GM19240 (cell line): ENCODE data around the gene SEC14L2.

Source experiments
- DNase-seq: peaks from one replicate; pipeline ENCODE4 v3.0.0; 2011; ENCODE audit warnings: low spot score; ENCODE audit not compliant: insufficient read length

Gene SEC14L2

DNA sequence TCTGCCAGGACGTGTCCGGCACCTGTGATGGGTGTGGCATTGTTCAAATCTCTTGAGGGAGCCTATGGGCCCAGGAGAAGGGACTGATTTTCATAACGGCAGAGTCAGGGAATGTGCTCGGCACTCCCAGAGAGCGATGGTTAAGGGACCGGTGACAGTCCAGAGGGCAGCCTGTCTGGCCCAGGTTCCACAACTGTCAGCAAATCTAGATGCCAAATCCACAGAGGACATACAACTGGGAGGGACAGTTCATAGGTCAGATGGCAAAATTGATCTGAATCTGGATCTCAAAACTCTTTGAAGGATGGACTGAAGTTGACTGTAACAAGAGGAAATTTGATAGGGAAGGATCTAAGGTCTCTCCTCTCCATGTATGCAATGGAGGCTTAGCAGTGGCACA, 7.5 kb downstream of the SEC14L2 start:
- DNase-seq, result no peak

- DNase-seq, result no peak
Measured at GRCh38 chr22:30405731-30406130, 8.9 kb downstream of the SEC14L2 start.

DNA sequence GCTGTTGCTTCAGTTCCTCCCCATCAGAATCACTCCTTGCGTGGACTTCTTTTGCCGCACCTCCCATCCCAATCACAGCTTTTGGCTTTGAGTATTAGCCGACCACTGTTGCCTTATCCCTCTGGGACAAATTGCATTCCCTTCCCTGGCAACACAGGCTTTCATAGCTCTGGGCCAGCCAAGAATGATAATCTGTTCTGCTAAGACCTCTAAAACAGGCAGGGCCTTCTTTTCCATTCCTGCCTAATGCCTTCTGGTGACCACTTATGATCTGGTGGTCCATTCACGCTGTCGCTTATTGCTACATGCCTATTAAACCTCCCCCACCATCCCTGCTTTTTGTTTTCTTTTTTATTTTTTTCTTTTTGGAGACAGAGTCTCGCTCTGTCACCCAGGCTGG, 9.6 kb downstream of the SEC14L2 start:
- DNase-seq, result no peak

GRCh38 chr22:30408388-30409102, 11.7 kb downstream of the SEC14L2 start:
- no peak for DNase-seq

- DNase-seq, result no peak
Measured at GRCh38 chr22:30411780-30412179, 15.0 kb downstream of the SEC14L2 start.

GRCh38 chr22:30413001-30413400, 16.2 kb downstream of the SEC14L2 start:
- no peak for DNase-seq

DNA sequence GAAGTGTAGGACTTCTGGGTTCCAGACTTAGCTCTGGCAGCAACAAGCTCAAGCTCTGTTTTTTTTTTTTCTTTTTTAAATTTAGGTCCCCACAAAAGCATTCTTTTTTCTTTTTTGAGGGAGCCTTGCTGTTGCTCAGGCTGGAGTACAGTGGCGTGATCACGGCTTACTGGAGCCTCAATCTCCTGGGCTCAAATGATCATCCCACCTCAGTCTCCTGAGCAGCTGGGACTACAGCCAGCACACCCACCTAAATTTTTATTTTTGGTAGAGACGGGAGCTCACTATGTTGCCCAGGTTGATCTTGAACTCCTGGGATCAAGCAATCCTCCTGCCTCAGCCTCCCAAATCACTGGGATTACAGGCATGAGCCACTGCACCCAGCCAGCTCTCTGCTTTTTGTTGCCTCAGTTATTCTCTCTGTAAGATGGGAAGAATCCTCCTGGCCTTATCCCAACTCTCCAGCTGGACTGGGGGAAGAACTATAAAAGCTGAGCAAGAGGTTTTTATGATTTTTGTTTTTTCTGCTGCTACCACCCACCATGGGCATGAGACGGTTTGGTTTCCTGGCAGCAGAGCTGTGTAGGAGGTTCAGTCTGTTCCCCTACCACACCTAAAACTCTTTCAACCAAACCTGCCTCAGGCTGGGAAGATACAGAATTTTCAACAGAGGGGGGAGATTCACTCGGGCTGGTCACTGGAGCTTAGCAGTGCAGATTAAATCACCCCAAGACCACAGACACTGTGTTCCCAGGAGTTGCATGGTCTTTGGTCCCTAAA, 17.1 kb downstream of the SEC14L2 start:
- DNase-seq, result no peak

- no peak for DNase-seq
Measured at GRCh38 chr22:30414525-30415047, 17.8 kb downstream of the SEC14L2 start.

DNA sequence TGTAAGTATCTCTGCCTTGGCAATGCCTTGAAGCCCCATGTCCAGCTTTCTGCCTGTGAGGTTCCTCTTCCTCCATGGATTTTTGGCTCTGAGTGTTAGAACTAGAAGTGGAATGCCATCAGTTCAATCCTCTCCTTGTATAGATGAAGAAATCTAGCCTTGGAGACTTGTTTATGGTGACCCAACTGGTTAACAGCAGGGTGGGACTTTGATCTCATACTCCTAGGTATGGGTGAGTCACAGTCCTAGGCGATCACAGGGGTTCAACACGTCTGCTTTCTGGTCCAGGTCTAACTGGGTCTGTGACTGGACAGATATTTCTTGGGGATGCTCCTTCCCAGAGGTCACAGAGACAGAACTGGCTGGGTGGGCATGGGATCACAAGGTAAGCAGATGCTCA, 19.6 kb downstream of the SEC14L2 start:
- DNase-seq, result no peak

DNA sequence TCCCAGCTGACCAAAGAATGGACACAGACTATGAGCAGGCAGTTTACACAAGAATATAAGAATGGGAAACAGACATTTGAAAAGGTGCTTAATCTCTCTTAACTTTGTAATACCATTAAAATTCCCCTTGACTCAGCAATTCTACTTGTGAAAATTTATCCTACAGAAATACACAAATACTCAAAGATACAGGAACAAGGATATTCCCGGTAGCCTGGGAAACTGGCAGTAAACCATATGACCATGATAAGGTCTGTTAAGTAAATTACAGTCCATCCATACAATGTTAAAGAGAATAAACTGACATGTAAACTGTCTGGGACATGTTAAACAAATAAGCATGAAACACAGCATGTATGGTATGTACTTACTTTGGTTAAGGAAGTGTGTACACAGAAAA, 20.0 kb downstream of the SEC14L2 start:
- DNase-seq, result no peak

DNA sequence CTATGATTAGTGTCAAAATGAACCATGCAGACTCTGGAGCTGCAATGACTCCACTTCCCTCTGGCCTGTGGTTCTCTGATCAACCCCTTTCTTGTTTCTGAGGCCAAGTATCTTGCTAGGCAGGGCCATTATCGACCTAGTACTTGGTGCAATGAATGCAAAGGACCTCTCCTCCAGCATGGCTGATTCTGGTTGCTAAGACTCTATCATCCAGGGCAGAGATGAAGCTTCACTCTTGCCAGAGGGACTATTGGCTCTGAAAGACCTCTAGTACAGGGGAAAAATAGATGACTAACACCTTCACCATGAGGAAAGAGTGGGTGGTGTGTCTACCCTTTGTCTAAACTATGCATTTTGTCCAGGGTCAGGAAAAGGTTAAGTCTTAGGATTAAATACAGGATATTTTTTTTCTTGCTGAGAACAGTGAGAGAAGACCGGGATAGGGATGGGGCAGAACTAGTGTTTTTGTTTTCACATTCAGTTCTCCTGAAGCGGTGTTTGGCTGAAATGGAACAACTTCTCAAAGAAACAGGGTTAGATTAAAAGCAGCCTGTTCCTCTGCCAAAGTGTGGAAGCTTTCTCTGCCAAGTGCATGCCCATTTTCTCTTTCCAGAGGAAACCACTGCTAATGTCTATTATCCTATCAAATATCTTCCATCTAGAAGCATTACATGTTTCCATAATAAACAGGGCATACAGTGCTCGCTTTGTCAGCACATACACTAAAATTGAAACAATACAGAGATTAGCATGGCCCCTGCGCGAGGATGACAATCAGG, 23.7 kb downstream of the SEC14L2 start:
- DNase-seq, result no peak

DNA sequence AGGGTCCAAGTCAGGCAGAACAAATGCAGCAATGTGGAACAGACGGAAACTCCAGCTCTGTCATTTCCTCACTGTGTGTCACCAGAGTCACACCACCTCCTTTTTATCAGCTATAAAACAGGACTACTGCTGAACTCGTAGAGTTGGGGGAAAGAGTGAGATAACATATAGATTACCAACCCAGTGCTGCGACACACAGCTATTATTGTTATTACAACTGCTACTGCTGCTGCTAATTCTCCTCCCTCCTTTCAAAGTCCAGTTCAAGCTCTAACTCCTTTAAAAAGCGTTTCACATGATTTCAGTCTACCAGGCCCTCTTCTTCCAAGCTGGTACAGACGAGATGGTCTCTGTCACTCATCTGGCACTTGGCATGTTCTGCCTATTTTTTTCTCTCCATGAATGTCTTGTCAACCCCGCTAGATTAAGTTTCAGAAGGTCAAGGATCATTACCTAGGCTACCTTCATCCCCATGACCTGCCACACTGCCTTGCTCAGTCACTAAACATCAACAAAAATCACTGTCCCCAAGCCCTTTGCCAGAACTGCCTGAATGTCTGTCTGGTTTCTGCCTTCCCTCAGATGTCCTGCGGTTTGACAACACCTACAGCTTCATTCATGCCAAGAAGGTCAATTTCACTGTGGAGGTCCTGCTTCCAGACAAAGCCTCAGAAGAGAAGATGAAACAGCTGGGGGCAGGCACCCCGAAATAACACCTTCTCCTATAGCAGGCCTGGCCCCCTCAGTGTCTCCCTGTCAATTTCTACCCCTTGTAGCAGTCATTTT, 25.1 kb downstream of the SEC14L2 start:
- DNase-seq, result no peak

DNA sequence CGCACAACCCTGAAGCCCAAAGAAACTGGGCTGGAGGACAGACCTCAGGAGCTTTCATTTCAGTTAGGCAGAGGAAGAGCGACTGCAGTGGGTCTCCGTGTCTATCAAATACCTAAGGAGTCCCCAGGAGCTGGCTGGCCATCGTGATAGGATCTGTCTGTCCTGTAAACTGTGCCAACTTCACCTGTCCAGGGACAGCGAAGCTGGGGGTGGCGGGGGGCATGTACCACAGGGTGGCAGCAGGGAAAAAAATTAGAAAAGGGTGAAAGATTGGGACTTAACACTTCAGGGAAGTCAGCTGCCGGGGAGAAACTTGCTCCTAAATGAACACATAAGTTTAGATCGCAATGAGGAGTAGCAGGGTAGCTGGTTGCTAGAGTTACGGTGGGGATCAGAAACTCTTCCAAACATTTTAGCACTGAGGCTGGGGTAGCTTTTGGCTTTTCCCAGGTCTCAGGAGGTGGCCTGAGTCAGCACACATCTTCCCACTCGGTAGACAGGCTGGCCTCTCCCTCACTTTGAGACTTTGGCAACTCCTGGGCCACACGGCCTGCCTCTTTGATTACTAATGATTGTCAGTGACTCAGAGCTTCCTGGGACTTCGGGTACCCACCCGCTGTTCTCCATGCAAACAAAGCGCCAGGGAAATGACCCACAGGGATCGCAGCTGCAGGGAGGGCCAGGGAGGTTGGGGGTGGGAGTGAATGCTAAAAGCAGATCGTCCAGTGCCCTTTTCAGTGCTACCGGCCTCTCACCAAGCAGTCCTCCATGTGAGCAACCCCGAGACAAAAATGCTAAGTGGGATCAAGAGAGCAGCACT, 25.9 kb downstream of the SEC14L2 start:
- no peak for DNase-seq

DNA sequence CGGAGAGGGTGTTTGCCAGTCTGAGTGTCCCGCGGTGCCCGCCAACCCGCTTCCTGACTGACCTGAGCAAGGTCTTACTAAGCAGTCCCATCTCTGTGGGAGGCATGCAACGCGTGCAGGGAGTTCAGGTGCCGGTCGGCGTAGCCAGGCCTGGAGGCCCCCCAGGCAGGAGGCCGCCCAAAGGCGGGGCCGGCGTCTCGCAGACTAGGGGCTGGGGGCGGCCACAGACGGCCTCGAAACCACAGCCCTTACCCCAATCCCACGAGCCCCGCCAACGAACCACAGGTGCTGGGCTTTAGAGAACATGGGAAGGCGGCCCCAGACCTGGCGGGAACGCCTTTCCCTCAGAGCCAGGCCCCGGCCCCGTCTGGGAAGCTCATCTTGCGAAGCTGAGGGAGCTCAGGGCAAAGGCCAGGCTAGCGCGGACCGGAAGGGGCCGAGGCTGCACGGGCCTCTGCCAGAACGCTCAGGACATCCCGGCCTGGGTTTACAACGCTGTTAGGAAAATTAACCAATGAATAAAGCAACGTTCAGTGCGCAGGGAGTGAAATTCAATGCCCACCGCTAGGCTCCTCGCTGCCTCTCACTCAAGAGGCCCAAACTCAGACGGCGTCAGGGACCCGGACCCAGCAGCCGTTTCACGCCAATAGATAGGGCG, 26.6 kb downstream of the SEC14L2 start:
- no peak for DNase-seq

DNA sequence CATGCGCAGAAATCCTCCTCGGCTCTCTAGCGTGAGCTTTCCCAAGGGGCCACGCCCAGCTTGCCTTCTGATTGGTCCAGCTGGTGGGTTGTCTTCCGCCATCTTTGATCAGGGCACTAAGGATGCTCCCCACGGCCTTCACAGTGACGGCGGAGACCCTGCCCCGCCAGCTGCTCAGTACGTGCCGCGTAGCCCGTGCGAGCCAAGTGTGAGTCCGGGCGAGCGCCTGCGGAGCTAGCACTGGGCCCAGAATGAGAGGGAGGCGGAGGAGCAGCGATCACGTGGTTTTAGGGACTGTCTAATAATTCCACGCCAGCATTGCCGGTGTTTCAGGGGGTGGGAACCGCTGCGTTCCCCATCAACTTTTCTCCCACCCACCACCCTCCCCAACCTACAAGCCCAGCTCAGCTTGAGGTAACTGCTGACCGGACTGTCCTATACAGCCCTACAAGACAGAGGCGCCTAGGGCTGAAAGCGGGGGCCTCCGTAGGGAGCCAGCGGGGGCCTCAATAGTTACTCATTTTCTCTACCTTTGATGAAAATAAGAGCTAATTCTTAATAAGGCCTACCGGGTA, 27.2 kb downstream of the SEC14L2 start:
- peak; percentile 94 for DNase-seq

GRCh38 chr22:30424534-30425326, 27.9 kb downstream of the SEC14L2 start:
- no peak for DNase-seq

GRCh38 chr22:30425327-30425615, 28.5 kb downstream of the SEC14L2 start:
- no peak for DNase-seq

- DNase-seq, result no peak
Measured at GRCh38 chr22:30425616-30426387, 29.0 kb downstream of the SEC14L2 start, which contains the start of gene MTFP1. TSS of gene MTFP1 (plus strand) at chr22:30425768. CDS start at chr22:30425880, 112 bp downstream.
